Measurements from ENCODE around the gene VAV2.

DNA sequence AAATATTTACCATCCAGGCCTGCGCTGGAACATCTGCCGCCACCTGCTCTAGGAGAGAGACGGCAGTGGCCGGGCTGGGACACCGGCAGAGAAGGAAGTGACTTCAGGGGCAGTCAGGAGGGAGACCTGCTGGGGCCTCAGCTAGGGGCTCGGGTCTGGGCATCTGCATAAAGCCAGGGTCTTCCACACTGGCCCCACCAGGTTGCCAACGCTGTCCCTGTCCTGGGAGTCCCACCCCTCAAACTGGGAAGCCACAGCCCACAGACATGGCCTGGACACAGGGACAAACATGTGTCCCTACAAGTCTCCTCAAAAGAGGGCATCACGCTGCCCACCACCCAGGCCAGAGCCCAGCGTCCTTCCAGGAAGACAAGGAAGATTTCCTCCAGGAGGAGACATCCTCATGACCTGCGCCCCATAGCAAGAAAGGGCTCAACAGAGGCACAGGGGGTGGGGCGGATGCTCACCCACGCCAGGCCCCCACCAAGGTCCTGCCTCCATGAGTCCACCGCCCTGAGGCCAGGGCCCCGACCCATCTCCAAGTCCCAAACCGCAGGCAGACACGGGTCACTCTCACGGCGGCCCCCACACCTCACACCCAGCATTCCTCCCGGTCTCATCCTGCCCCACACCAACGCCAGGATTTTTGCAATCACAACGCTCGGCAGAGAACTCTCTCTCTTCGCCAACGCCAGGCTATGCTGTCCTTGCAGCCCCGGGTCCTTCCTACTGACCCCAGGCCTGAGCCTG lies 9.0 kb downstream of the VAV2 start:
- TF ChIP-seq POLR2A (IDR thresholded peaks at IDR 0.05): no peak
- TF ChIP-seq, protein P1, sequence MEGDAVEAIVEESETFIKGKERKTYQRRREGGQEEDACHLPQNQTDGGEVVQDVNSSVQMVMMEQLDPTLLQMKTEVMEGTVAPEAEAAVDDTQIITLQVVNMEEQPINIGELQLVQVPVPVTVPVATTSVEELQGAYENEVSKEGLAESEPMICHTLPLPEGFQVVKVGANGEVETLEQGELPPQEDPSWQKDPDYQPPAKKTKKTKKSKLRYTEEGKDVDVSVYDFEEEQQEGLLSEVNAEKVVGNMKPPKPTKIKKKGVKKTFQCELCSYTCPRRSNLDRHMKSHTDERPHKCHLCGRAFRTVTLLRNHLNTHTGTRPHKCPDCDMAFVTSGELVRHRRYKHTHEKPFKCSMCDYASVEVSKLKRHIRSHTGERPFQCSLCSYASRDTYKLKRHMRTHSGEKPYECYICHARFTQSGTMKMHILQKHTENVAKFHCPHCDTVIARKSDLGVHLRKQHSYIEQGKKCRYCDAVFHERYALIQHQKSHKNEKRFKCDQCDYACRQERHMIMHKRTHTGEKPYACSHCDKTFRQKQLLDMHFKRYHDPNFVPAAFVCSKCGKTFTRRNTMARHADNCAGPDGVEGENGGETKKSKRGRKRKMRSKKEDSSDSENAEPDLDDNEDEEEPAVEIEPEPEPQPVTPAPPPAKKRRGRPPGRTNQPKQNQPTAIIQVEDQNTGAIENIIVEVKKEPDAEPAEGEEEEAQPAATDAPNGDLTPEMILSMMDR (IDR thresholded peaks at IDR 0.05): no peak
